Islet precursor cell (in vitro differentiated cells): ENCODE measurements around the gene NPTX1.

ENCODE experiments used
- DNase-seq: peaks from one replicate; pipeline ENCODE4 v3.0.0-alpha.2; 2018

NPTX1 gene

DNA sequence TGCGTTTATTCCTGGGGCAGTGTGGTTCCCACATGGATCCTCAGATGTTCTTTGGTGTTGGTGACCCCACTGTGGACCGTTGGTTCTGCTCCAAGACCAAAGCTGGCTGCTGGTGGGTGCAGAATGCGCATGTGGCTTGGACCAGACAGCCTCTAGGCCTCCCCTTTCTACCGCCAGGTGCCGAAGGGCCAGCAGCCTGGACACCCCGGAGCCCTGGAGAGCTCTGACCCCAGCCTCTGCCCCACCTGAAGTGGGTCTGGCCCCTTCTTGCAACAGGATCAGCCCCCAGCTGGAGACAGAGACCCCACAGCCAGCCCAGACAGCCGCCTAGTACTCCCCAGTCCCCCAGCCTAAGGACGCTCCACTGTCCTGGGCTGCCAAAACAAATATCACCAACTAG lies 18.4 kb downstream of the NPTX1 start:
- no peak for DNase-seq

GRCh38 chr17:80457236-80457856 lies 19.1 kb downstream of the NPTX1 start:
- DNase-seq, result peak; percentile 67

GRCh38 chr17:80456465-80457235 lies 19.8 kb downstream of the NPTX1 start:
- DNase-seq, result no peak

- no peak for DNase-seq
These were observed 20.6 kb downstream of the NPTX1 start for GRCh38 chr17:80455784-80456183.

DNA sequence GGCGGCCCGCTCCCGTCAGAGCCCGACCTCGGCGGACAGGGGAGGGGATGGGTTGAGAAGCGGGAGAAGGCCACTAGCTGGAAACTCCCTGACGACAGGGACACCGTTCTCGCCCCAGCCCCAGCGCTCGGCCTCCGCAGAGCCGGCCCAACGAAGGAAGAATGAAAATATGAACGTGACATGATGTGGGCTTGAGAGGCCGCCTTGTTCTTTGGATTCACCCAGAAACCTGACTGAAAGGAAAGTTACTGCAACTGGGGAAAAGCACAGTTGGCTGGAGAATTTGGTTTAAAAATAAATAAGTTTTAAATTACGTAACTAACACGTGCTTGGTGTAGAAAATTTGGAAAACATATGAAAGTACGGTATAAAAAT lies 21.1 kb downstream of the NPTX1 start:
- peak; percentile 93 for DNase-seq

DNA sequence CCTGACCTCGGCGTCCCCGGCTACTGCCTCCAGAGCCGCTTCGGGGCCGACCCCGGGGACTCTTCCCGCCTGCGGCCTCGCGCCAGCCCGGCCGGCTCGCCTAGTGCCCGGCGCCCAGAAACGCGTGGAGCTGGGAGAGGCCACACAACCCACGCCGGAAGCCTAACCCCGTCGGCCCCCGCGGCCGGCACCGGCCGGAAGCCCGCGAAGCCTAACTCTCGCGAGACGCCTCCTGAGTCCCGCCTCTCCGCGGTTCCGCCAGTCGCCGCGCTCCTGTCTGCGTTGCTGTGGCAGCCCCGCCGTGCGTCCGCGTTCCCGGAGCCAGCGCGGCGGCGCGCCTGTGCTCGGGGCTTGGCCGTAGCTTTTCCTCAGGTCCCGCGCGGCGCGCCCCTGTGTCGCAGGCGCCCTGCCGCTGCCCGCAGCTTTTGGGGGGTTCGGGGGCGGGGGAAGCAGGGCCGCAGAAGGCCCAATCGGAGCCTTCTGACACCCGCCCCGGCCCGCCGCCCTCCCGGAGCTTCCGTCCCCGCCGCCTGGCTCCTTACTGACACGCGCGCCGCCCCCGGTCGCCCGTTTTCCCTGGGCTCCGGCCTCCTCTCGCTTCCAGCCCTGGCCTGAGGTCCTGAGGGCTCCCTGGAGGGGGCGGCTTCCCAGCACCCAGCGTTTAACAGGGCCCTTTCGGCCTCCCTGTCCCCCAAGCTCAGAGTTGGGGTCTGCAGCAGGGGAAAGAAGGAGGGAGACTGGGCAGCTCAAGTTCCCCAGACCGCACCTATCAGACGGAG lies 21.7 kb downstream of the NPTX1 start:
- peak; percentile 99 for DNase-seq

DNA sequence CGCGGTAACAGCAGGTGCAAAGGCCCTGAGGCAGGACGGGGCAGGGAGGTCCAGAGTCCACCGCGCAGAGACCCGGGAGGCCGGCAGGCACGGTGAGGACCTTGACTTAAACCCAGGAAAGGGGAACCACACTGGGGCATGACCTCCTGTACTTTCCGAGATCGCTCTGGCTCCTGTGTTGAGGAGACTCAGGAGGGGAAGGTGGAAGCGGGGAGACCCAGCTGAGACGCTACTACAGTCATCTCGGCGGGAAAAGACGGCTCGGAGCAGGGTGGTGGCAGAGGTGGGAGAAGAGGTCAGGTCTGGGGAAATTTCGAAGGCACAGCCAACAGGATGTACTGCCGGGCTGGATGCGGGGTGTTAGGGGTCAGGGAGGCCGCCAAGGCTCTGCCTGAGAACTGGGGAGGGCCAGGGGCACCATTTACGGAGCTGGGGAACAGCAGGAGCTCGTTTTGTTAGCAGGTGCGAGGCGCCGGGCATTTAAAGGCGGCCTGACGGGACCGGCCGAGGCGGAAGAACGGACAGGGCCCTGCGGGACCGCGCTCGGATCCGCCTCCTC lies 22.3 kb downstream of the NPTX1 start:
- DNase-seq, result no peak

DNA sequence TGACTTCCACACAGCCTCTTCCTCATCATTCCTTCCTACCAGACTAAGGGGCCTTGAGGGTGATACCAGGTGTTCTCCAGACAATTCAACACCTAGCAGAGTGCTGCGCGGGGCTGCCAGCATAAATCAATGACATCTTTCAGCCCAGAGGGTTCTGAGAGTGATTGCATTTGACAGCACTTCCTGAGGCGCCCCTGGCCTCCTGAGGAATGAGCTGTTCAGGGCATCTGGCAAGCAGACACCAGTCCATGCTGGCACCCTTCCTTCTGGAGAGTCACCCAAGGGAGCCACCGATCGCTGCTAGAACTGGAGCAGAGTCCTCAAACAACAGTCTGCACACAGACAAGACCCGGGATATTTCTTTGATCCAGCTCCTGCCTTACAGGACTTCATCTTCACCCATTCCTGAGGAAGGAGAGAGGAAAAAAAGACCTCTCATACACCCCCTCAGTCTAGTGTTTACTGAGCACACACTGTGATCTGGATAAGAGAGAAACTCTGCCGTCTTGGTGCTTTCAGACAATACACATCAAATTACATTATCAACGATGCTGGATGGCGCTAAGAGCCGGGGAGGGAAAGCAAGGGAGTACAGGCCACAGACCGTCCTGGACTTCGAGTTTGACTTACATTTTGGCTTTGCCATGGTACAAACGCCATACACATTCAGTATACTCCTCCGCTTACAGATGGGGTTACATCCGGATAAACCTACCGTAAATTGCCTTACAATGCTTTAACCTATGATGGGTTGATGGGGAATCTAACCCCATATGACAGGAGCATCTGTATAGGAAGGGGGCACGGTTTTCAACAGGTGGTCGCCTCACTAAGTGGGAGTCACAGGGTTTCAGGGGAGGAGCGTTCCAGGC lies 23.0 kb downstream of the NPTX1 start:
- DNase-seq, result no peak

- no peak for DNase-seq
These were observed 24.1 kb downstream of the NPTX1 start for GRCh38 chr17:80452173-80452915.

DNA sequence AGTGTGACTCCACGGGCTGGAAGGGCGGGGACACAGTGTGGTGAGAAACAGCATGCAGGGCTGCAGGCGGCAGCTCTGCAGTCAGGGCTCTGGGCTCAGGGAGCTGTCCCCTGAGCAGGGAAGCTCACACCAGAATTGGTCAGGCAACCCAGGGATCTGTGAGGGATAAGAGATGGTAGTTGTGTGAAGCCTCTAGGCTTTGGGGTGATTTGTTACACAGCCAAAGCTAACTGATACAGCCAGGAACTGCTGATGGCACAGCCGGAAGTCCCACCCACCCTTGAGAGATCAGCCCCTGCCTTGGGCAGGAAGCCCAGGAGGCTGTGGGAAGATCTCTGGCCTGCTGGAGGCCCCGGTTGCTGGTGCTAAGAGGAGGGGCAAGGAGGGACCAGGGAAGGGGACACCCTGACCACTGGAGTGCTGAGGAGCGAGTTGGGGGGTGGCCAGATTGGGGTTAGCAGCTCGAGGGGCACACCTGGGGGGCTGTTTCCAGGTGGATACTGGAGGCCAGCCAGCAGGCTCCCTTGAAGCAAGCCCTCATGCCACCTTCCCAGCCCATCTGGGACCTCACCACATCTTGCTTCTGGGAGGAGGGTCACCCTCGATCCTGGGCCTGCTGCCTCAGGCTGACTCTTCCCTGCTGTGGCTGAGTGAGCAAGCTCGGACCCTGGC lies 25.2 kb downstream of the NPTX1 start:
- no peak for DNase-seq

- no peak for DNase-seq
These were observed 26.4 kb downstream of the NPTX1 start for GRCh38 chr17:80449930-80450576.

DNA sequence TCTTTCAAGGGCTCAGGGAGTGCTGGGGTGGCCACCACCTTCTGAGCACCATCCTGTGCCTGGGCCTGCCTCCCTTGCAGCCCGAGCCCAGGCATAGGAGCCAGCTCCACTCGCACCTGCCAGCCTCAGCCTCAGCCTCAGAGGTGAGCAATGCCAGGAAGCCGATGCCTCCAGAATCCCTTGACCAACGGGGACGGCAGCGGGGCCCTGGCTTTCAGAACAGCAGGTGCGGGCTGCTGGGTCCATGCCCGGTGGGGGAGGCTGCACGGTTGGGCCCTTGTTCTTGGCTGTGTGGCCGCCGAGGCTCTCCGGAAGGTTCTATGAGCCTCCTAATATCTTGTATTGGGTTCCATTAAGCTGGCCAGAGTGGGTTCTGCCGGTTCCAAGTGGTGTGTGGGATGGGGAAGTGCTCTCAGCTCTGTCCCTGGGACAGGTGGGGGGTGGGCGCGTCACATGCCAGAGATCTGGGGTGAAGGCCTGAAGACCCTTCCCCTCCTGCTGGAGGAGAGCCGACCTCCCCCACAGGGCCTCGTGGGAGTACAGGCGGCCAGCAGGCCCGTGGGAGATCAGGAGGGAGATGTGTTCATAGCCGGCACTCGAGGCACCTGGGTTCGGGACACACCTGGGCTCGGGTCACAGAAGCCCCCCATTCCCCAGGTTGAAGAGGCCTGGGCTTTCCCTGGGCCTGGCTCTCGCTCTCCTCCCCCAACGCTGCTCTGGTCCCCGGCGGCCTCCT lies 27.0 kb downstream of the NPTX1 start:
- no peak for DNase-seq

- no peak for DNase-seq
These were observed 28.6 kb downstream of the NPTX1 start for GRCh38 chr17:80447790-80448189.

GRCh38 chr17:80446645-80447405 lies 29.6 kb downstream of the NPTX1 start:
- no peak for DNase-seq

DNA sequence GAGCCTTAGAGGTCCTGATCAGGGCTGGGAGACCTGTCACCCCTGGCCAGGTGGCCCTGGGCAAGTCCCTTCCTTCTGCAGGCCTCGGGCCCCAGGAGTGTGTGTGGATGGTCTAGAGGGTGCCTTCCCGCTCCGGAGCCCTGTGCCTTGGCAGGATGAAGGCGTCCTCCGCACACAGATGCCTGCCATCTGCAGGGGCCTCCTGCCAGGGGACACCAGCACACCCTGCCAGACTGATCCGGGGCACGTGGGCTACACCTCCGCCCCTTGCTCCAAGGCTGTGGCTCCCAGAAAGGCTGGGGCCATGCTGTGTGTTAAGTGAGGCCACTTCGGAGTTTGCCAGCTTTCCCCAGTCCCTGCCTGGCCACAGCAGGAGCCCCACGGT lies 30.7 kb downstream of the NPTX1 start:
- DNase-seq, result no peak

DNA sequence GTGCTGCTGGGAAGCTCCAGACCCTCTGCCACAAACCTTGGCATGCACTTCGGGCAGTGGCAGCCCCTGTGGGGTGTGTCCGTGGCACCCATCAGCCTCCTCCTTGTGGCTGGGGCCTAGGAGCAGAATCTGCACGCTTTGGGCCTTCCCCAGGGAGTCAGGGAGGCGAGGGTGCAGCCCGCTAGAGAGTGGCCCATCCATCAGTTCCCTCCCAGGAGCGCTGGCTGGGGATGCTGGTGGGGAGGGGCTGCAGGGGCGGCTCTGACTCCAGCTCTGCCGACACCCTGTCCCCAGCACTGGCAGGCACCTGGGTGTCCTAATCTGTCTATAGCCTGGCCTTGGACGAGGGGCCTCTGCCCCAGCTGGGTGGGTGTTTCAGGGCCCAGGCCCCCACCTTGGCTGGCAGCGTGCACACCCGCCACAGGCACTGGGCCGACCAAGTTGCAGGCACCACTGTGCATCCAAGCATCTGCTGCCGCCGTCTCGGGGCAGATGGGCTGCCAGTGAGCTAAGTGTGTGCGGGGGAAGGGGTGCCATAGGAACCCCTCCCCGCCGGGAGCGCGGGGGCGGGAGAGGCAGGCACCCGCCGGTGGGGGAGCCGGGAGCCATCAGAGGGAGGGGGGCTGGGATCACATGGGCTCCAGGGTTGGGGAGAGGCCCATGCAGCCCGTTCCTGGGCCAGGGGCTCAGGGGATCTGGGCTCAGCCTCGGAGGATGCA lies 31.2 kb downstream of the NPTX1 start:
- DNase-seq, result no peak

DNA sequence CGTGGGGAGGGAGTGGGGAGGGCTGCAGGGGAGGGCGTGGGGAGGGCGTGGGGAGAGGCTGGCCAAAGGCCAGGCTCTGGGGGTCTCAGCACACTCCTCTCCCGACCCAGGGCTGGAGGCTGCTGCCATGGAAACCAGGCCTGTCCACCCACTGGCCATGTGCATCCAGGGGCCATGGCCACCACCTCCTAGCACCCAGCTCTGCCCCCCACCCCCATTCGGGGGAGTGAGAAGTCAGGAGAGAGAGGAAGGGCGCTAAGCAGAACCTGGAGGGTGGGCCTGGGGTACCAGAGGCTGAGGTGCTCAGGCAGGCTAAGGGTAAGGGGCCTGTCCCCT lies 31.8 kb downstream of the NPTX1 start:
- no peak for DNase-seq

DNA sequence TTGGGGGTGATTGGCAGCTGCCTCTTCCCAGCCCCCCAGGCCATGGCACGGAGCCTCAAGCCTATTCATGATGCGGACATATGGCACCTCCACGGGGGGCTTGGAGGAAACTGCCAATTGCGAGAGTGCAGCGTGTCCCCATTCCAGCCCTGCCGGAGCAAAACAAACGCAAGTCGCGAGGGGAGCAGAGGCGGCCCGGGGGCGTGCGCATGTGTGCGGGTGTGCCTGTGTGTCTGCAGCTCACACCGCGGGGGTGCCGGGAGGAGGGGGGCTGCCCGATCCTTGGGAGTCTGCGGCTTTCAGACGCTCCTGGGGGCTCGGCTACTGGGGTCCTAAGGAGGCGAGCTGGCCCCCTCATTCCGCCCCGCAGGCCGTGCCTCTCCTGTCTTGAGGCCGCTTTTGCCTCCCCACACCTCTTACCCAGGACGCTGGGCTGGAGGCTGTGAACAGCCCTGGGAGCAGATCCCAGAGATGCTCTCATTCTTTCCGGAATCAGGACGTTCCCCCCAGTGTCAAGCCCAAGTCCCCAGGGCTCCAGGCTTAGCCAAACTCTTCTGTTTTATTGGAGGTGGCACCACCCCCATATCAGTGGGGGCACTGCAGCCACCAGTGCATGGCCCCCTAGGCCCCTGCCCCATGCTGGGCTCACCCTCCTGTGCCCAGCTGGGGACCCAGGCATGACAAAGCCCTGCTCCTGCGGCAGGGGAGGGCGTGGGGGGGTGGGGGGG lies 32.3 kb downstream of the NPTX1 start:
- no peak for DNase-seq
